GM12878 (cell line): Measurements from ENCODE around the gene NCBP3. TPM values are rescaled to one million over a fixed set of nuclear protein-coding genes. Genes with fewer than 3 reads are reported as not detected.

Source experiments
- BACH1 ChIP-seq: fragments of 450-650 bp; IDR thresholded peaks from 2 replicates; pipeline ENCODE4 v1.6.1; 2017; ENCODE audit warnings: mild to moderate bottlenecking, borderline replicate concordance
- DPF2 ChIP-seq: fragments of 450-650 bp; IDR thresholded peaks from 2 replicates; pipeline ENCODE4 v1.6.1; 2017; ENCODE audit warnings: mild to moderate bottlenecking
- GATAD2B ChIP-seq: fragments of 450-650 bp; conservative IDR thresholded peaks from 2 replicates; pipeline ENCODE4 v1.6.1; 2017; ENCODE audit warnings: low read depth, mild to moderate bottlenecking, moderate library complexity
- MEF2A ChIP-seq: IDR thresholded peaks from 2 replicates; pipeline ENCODE4 v1.6.1; 2011; ENCODE audit warnings: low read depth, mild to moderate bottlenecking, low read length, moderate library complexity; ENCODE audit not compliant: insufficient read depth
- NR2C2 ChIP-seq: IDR thresholded peaks from 2 replicates; pipeline ENCODE4 v1.6.1; 2011; ENCODE audit warnings: borderline replicate concordance, low read depth; ENCODE audit not compliant: control insufficient read depth, insufficient read length
- SMC3 ChIP-seq: IDR thresholded peaks from 2 replicates; pipeline ENCODE4 v1.6.1; 2011; ENCODE audit warnings: low read length, improper control_type of control experiment, borderline replicate concordance
- polyA plus RNA-seq, 11 experiments: library from polyadenylated mRNA; depleted of rRNA in 4 of 11; unstranded in 6 of 11; stranded (reverse) in 5 of 11; fragments of >200 nt; fragmentation: Nextera tagmentation in 4 of 11; fragmentation: Illumina TruSeq in 1 of 11; extraction: Ambion mirVana in 4 of 11; extraction: Trizol in 1 of 11; gene quantifications; 1 replicate in 1 of 11; 2 replicates in 10 of 11; pipeline versions ENCODE4 v1.2.1 to v1.2.3, GENCODE V29; 2011 to 2016; ENCODE audit warnings: inconsistent platforms in 2 of 11, missing spikeins in 2 of 11, low read depth in 1 of 11
- total RNA-seq, 4 experiments: library from RNA; depleted of rRNA in 3 of 4; stranded (reverse); fragments of >200 nt in 3 of 4; fragmentation: Illumina TruSeq in 1 of 4; extraction: Trizol in 1 of 4; gene quantifications; 2 replicates each; pipeline versions ENCODE4 v1.2.1 to v1.2.3, GENCODE V29; 2013 to 2021
- TF ChIP-seq, protein P1 (sequence below): fragments of 450-650 bp; IDR thresholded peaks from 2 replicates; pipeline ENCODE4 v1.6.1; 2017; ENCODE audit warnings: mild to moderate bottlenecking, moderate library complexity
- TF ChIP-seq, protein P2 (sequence below): IDR thresholded peaks from 2 replicates; pipeline ENCODE4 v1.6.1; 2012; ENCODE audit warnings: low read depth, low read length, improper control_type of control experiment
- TF ChIP-seq, protein P3 (sequence below): IDR thresholded peaks from 2 replicates; pipeline ENCODE4 v1.6.1; 2011; ENCODE audit warnings: low read depth, low read length, improper control_type of control experiment, borderline replicate concordance

The NCBP3 gene
- total and polyA plus RNA-seq, 10 of the 15 experiments (the other 5 are each of a cell fraction or from before 2014, with no cell fraction given): 5.2 to 32.0 (median 23.2) TPM

DNA sequence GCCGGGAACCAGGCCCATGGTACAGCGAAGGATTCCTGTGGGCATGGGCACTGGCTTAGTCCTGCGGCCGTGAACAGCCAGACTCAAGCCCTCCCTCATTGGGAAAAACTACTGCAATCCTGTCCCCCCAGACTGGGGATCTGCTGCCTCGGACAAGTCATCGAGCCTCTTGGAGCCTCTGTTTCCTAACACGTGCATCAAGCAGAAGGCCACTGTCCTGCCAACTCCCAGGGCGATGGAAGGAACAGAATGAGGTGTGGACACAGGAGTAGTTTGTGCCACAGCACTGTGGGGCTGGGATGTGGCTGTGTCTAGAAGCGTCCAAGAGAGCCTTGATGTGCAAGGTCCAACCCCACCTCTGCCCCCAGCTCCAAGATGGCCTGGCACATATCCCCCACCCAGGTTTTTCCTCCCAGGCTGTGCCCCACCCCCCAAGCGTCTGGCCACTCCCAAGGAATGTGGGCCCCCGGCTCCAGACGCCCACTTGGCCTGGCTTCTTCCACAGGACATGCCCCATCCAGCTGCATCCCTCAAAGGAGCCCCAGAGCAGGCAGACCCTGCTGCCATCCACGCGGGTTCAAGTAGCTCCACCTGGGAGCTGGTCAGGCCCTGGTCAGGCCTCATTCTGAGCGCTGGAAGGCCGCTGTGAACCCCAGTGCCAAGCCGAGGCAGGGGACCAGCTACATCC lies 43.4 kb upstream of the NCBP3 start (continued):
- TF ChIP-seq, protein P1, sequence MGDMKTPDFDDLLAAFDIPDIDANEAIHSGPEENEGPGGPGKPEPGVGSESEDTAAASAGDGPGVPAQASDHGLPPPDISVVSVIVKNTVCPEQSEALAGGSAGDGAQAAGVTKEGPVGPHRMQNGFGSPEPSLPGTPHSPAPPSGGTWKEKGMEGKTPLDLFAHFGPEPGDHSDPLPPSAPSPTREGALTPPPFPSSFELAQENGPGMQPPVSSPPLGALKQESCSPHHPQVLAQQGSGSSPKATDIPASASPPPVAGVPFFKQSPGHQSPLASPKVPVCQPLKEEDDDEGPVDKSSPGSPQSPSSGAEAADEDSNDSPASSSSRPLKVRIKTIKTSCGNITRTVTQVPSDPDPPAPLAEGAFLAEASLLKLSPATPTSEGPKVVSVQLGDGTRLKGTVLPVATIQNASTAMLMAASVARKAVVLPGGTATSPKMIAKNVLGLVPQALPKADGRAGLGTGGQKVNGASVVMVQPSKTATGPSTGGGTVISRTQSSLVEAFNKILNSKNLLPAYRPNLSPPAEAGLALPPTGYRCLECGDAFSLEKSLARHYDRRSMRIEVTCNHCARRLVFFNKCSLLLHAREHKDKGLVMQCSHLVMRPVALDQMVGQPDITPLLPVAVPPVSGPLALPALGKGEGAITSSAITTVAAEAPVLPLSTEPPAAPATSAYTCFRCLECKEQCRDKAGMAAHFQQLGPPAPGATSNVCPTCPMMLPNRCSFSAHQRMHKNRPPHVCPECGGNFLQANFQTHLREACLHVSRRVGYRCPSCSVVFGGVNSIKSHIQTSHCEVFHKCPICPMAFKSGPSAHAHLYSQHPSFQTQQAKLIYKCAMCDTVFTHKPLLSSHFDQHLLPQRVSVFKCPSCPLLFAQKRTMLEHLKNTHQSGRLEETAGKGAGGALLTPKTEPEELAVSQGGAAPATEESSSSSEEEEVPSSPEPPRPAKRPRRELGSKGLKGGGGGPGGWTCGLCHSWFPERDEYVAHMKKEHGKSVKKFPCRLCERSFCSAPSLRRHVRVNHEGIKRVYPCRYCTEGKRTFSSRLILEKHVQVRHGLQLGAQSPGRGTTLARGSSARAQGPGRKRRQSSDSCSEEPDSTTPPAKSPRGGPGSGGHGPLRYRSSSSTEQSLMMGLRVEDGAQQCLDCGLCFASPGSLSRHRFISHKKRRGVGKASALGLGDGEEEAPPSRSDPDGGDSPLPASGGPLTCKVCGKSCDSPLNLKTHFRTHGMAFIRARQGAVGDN: no peak
- TF ChIP-seq SMC3 (no peak), NR2C2 (no peak), GATAD2B (no peak), DPF2 (no peak), MEF2A (no peak), BACH1 (no peak)
- TF ChIP-seq, protein P2, sequence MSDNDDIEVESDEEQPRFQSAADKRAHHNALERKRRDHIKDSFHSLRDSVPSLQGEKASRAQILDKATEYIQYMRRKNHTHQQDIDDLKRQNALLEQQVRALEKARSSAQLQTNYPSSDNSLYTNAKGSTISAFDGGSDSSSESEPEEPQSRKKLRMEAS: no peak
- TF ChIP-seq, protein P3, sequence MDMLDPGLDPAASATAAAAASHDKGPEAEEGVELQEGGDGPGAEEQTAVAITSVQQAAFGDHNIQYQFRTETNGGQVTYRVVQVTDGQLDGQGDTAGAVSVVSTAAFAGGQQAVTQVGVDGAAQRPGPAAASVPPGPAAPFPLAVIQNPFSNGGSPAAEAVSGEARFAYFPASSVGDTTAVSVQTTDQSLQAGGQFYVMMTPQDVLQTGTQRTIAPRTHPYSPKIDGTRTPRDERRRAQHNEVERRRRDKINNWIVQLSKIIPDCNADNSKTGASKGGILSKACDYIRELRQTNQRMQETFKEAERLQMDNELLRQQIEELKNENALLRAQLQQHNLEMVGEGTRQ: no peak
